ENCODE results near the gene TSHZ2.

DNA sequence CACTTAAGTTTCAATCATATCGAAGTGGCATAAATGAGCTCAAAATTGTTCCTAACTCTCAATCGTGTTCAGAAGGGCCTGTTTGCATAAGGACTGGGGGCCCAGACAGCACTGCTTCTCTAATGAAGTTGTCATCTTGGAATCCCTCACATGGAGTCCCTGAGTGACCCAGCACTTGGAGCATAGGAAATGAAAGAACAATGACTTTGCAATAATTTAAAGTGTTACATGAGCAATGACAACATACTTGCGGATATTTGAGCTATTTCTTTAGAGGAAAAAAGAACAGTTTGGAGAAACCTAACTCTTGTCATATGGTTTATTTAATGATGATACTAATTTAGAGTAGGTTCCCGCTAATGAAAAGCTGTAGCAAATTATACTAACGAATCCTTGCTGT is 239.9 kb downstream of the TSHZ2 start:
- TF ChIP-seq CTCF (IDR thresholded peaks at IDR 0.05), result no peak
- TF ChIP-seq POLR2A (IDR thresholded peaks at IDR 0.05), result no peak
